ENCODE measurements around the gene RTN4RL2. TPM values are rescaled to one million over a fixed set of nuclear protein-coding genes. Genes with fewer than 3 reads are reported as not detected.
A peak's percentile ranks its signal among the peaks of the same experiment; 100 is the strongest.

RTN4RL2 gene
- total RNA-seq, 2 donors from 2014 or later: 0.97 to 1.5 TPM

DNA sequence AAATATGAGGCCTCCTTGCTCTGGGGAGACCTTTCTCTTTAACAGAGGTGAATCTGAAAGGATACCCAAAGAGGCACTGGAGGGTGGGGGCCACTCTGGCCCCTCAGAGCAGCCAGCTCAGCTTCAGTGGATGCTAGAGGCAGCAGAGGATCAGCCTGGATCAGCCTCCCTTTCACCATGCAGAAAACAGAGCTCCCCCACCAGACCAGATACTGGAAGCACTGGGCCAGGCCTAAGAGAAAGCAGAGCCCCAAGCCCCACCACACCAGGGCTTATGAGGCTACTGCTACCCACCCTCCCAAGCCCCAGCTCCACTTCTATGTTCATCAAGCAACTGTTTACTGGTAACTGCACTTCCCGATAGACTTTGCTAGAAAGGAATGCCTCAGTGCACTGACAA is 29.4 kb upstream of the RTN4RL2 start:
- no peaks in the 10 kb centered on the region for H3K9me3 Mint-ChIP-seq

DNA sequence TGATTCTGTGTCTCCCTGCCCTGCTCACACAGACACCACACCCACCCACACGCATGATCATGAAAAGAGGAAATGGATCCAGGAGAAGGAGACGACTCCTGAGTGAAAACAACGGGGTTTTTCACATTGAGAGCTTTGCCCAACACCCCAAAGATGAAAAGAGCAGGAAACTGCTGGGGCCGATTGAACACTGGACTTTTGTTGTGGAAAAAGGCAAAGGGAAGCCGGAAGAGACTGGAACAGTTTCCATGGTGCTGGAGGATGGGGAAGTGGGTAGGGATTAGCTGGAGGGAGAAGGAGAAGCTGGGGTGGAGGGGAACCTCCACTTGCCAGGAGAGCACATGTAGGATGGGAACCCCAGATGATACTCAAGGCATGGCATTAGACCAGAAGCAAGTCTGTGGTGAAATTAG is 28.2 kb upstream of the RTN4RL2 start:
- TF ChIP-seq, protein P1, sequence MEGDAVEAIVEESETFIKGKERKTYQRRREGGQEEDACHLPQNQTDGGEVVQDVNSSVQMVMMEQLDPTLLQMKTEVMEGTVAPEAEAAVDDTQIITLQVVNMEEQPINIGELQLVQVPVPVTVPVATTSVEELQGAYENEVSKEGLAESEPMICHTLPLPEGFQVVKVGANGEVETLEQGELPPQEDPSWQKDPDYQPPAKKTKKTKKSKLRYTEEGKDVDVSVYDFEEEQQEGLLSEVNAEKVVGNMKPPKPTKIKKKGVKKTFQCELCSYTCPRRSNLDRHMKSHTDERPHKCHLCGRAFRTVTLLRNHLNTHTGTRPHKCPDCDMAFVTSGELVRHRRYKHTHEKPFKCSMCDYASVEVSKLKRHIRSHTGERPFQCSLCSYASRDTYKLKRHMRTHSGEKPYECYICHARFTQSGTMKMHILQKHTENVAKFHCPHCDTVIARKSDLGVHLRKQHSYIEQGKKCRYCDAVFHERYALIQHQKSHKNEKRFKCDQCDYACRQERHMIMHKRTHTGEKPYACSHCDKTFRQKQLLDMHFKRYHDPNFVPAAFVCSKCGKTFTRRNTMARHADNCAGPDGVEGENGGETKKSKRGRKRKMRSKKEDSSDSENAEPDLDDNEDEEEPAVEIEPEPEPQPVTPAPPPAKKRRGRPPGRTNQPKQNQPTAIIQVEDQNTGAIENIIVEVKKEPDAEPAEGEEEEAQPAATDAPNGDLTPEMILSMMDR (conservative IDR thresholded peaks at IDR 0.05): no peak
- H3K4me1 Mint-ChIP-seq: peaks cover 5% of the 10 kb centered on the region
- 84 to 94% methylated on average over 4 to 5 of the region's 5 CpGs for WGBS, 2 experiments (ENCODE audit: insufficient coverage in 1 of 2, insufficient read length in 1 of 2)
- DNase-seq: no peak
- Histone ChIP-seq H3K4me3 (ENCODE audit: low read length) (no peak overlapping the region), H3K4me1 (ENCODE audit: control insufficient read depth, insufficient read depth, low read length) (no peaks in the 10 kb centered on the region), H3K36me3 (ENCODE audit: control insufficient read depth, insufficient read depth, low read length) (no peaks in the 10 kb centered on the region), H3K27ac (ENCODE audit: low read depth, low read length) (no peak overlapping the region), H3K9ac (ENCODE audit: extremely low read depth, low read length, poor library complexity, severe bottlenecking) (no peak overlapping the region), H3K27me3 (ENCODE audit: control insufficient read depth, insufficient read depth, low read length, poor library complexity, severe bottlenecking) (peaks cover 37% of the 10 kb centered on the region), H3K9me3 (ENCODE audit: control insufficient read depth, low read length) (no peaks in the 10 kb centered on the region)
- no peak overlapping the region for H3K27ac Mint-ChIP-seq
- H3K9me3 Mint-ChIP-seq: no peaks in the 10 kb centered on the region
- H3K27me3 Mint-ChIP-seq (ENCODE audit: insufficient read depth): peaks cover 50% of the 10 kb centered on the region
- H3K36me3 Mint-ChIP-seq (ENCODE audit: low read depth): no peaks in the 10 kb centered on the region
- H3K4me3 Mint-ChIP-seq: no peak overlapping the region

More for the DNA sequence above, 29.4 kb upstream of the RTN4RL2 start:
- Histone ChIP-seq H3K9me3 (ENCODE audit: control insufficient read depth, low read length) (no peaks in the 10 kb centered on the region), H3K36me3 (ENCODE audit: control insufficient read depth, insufficient read depth, low read length) (no peaks in the 10 kb centered on the region), H3K4me1 (ENCODE audit: control insufficient read depth, insufficient read depth, low read length) (peaks cover 2% of the 10 kb centered on the region), H3K4me3 (ENCODE audit: low read length) (no peak overlapping the region), H3K27me3 (ENCODE audit: control insufficient read depth, insufficient read depth, low read length, poor library complexity, severe bottlenecking) (peaks cover 40% of the 10 kb centered on the region), H3K27ac (ENCODE audit: low read depth, low read length) (no peak overlapping the region), H3K9ac (ENCODE audit: extremely low read depth, low read length, poor library complexity, severe bottlenecking) (no peak overlapping the region)
- Mint-ChIP-seq H3K27ac (no peak overlapping the region), H3K4me1 (peaks cover 13% of the 10 kb centered on the region), H3K36me3 (ENCODE audit: low read depth) (no peaks in the 10 kb centered on the region), H3K27me3 (ENCODE audit: insufficient read depth) (peaks cover 54% of the 10 kb centered on the region), H3K4me3 (no peak overlapping the region)
- TF ChIP-seq, protein P1 (conservative IDR thresholded peaks at IDR 0.05): peak; percentile 37
- WGBS, 2 experiments (ENCODE audit: insufficient coverage in 1 of 2, insufficient read length in 1 of 2): 67 to 86% methylated on average over 1 of the region's 1 CpG
- DNase-seq: peak; percentile 65

DNA sequence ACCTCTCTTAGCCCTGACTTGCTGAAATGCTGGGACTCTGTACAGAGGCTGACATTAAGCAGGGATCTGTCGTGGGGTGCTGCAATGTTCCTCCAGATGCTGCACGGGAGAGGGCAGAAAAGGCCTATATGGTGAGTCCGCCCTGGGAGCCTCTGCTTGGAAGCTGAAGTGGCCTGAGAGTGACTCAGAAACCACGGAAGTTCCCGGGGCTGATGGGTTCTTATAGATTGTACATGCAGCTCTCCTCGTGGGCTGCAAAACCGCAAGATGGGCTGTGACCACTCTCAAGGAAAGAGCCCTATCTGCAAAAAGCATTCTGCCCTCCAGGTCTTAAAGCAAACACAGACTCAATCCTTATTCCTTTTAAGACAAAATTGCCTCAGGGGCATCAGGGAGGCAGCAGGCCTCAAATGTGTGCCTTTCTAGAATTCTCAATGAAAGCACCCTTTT is 27.6 kb upstream of the RTN4RL2 start:
- peaks cover 33% of the 10 kb centered on the region for H3K27me3 ChIP-seq (ENCODE audit: control insufficient read depth, insufficient read depth, low read length, poor library complexity, severe bottlenecking)
- H3K9ac ChIP-seq (ENCODE audit: extremely low read depth, low read length, poor library complexity, severe bottlenecking): no peak overlapping the region
- H3K27ac ChIP-seq (ENCODE audit: low read depth, low read length): no peak overlapping the region
- H3K27ac Mint-ChIP-seq: no peak overlapping the region
- H3K9me3 ChIP-seq (ENCODE audit: control insufficient read depth, low read length): no peaks in the 10 kb centered on the region
- WGBS, 2 experiments (ENCODE audit: insufficient coverage in 1 of 2, insufficient read length in 1 of 2): 88 to 91% methylated on average over 7 of the region's 7 CpGs
- no peak overlapping the region for H3K4me3 ChIP-seq (ENCODE audit: low read length)
- no peak for DNase-seq
- peaks cover 47% of the 10 kb centered on the region for H3K27me3 Mint-ChIP-seq (ENCODE audit: insufficient read depth)
- TF ChIP-seq, protein P1 (conservative IDR thresholded peaks at IDR 0.05): no peak
- no peaks in the 10 kb centered on the region for H3K4me1 ChIP-seq (ENCODE audit: control insufficient read depth, insufficient read depth, low read length)
- no peaks in the 10 kb centered on the region for H3K9me3 Mint-ChIP-seq
- no peaks in the 10 kb centered on the region for H3K36me3 ChIP-seq (ENCODE audit: control insufficient read depth, insufficient read depth, low read length)
- no peaks in the 10 kb centered on the region for H3K36me3 Mint-ChIP-seq (ENCODE audit: low read depth)
- no peaks in the 10 kb centered on the region for H3K4me1 Mint-ChIP-seq
- no peak overlapping the region for H3K4me3 Mint-ChIP-seq

All from endodermal cell (in vitro differentiated cells).